ENCODE data around the gene PBX4. TPM values are rescaled to one million over a fixed set of nuclear protein-coding genes. Genes with fewer than 3 reads are reported as not detected.

The PBX4 gene
- total RNA-seq, 1 donor from 2014 or later, result 0.46 TPM

- no peaks in the 10 kb centered on the region for H3K36me3 Mint-ChIP-seq (ENCODE audit: unreplicated experiment)
- H3K9me3 Mint-ChIP-seq (ENCODE audit: unreplicated experiment), result no peaks in the 10 kb centered on the region
- H3K4me3 Mint-ChIP-seq (ENCODE audit: unreplicated experiment), result no peak overlapping the region
- H3K27me3 Mint-ChIP-seq (ENCODE audit: unreplicated experiment), result no peaks in the 10 kb centered on the region
- no peak overlapping the region for H3K27ac Mint-ChIP-seq (ENCODE audit: unreplicated experiment)
- no peak for TF ChIP-seq CTCF (IDR thresholded peaks at IDR 0.05)
- DNase-seq (ENCODE audit: extremely low spot score, unreplicated experiment), result no peak
- peaks cover 5% of the 10 kb centered on the region for H3K4me1 Mint-ChIP-seq (ENCODE audit: unreplicated experiment)
Observed at GRCh38 chr19:19562665-19563347, 55.7 kb downstream of the PBX4 start.

- H3K9me3 Mint-ChIP-seq (ENCODE audit: unreplicated experiment), result no peaks in the 10 kb centered on the region
- no peaks in the 10 kb centered on the region for H3K27me3 Mint-ChIP-seq (ENCODE audit: unreplicated experiment)
- H3K27ac Mint-ChIP-seq (ENCODE audit: unreplicated experiment), result no peak overlapping the region
- H3K36me3 Mint-ChIP-seq (ENCODE audit: unreplicated experiment), result no peaks in the 10 kb centered on the region
- DNase-seq (ENCODE audit: extremely low spot score, unreplicated experiment), result no peak
- H3K4me3 Mint-ChIP-seq (ENCODE audit: unreplicated experiment), result no peak overlapping the region
- peaks cover 5% of the 10 kb centered on the region for H3K4me1 Mint-ChIP-seq (ENCODE audit: unreplicated experiment)
- no peak for TF ChIP-seq CTCF (IDR thresholded peaks at IDR 0.05)
Observed at GRCh38 chr19:19561946-19562664, 56.4 kb downstream of the PBX4 start.

- no peaks in the 10 kb centered on the region for H3K36me3 Mint-ChIP-seq (ENCODE audit: unreplicated experiment)
- no peaks in the 10 kb centered on the region for H3K4me1 Mint-ChIP-seq (ENCODE audit: unreplicated experiment)
- no peaks in the 10 kb centered on the region for H3K27me3 Mint-ChIP-seq (ENCODE audit: unreplicated experiment)
- H3K4me3 Mint-ChIP-seq (ENCODE audit: unreplicated experiment), result no peak overlapping the region
- no peak overlapping the region for H3K27ac Mint-ChIP-seq (ENCODE audit: unreplicated experiment)
- no peak for TF ChIP-seq CTCF (IDR thresholded peaks at IDR 0.05)
- no peaks in the 10 kb centered on the region for H3K9me3 Mint-ChIP-seq (ENCODE audit: unreplicated experiment)
- DNase-seq (ENCODE audit: extremely low spot score, unreplicated experiment), result no peak
Observed at GRCh38 chr19:19559931-19560330, 58.6 kb downstream of the PBX4 start.

- Mint-ChIP-seq H3K27ac (ENCODE audit: unreplicated experiment) (no peak overlapping the region), H3K9me3 (ENCODE audit: unreplicated experiment) (no peaks in the 10 kb centered on the region), H3K4me1 (ENCODE audit: unreplicated experiment) (no peaks in the 10 kb centered on the region), H3K36me3 (ENCODE audit: unreplicated experiment) (no peaks in the 10 kb centered on the region), H3K4me3 (ENCODE audit: unreplicated experiment) (no peak overlapping the region), H3K27me3 (ENCODE audit: unreplicated experiment) (no peaks in the 10 kb centered on the region)
- no peak for DNase-seq (ENCODE audit: extremely low spot score, unreplicated experiment)
- no peak for TF ChIP-seq CTCF (IDR thresholded peaks at IDR 0.05)
Observed at GRCh38 chr19:19558636-19559035, 59.9 kb downstream of the PBX4 start.

GRCh38 chr19:19558055-19558454 lies 60.4 kb downstream of the PBX4 start:
- H3K27me3 Mint-ChIP-seq (ENCODE audit: unreplicated experiment), result no peaks in the 10 kb centered on the region
- H3K9me3 Mint-ChIP-seq (ENCODE audit: unreplicated experiment), result no peaks in the 10 kb centered on the region
- no peak overlapping the region for H3K27ac Mint-ChIP-seq (ENCODE audit: unreplicated experiment)
- H3K36me3 Mint-ChIP-seq (ENCODE audit: unreplicated experiment), result no peaks in the 10 kb centered on the region
- TF ChIP-seq CTCF (IDR thresholded peaks at IDR 0.05), result no peak
- no peak for DNase-seq (ENCODE audit: extremely low spot score, unreplicated experiment)
- no peaks in the 10 kb centered on the region for H3K4me1 Mint-ChIP-seq (ENCODE audit: unreplicated experiment)
- no peak overlapping the region for H3K4me3 Mint-ChIP-seq (ENCODE audit: unreplicated experiment)

Measured in osteocyte (in vitro differentiated cells).